PFSK-1 (cell line): ENCODE results near the gene ACACA.

Experiments
- FOXP2 ChIP-seq: optimal IDR thresholded peaks from 2 replicates; pipeline ENCODE3; 2011; ENCODE audit warnings: borderline replicate concordance, control low read depth, inconsistent platforms; ENCODE audit not compliant: insufficient read depth; ENCODE audit errors: extremely low read length, extremely low read depth
- POLR2AphosphoS5 ChIP-seq: IDR thresholded peaks from 2 replicates; pipeline ENCODE4 v1.6.1; 2012; ENCODE audit warnings: low read depth, mild to moderate bottlenecking, control low read depth, low read length, moderate library complexity
- SIN3A ChIP-seq: IDR thresholded peaks from 2 replicates; pipeline ENCODE4 v1.6.1; 2012; ENCODE audit warnings: mild to moderate bottlenecking, low read length, moderate library complexity, borderline replicate concordance; ENCODE audit not compliant: insufficient read depth
- TAF1 ChIP-seq: IDR thresholded peaks from 2 replicates; pipeline ENCODE4 v1.6.1; 2012; ENCODE audit warnings: low read length, control low read depth, borderline replicate concordance; ENCODE audit not compliant: insufficient read depth
- TF ChIP-seq, protein P1 (sequence below), 2 experiments: IDR thresholded peaks; 2 replicates each; pipeline versions ENCODE4 v1.6.1 to v1.8.0; 2011 to 2012; ENCODE audit warnings: low read depth in 2 of 2, low read length in 2 of 2, control low read depth in 1 of 2, inconsistent platforms in 1 of 2, mild to moderate bottlenecking in 1 of 2, moderate library complexity in 1 of 2; ENCODE audit not compliant: insufficient read depth in 1 of 2

ACACA gene

GRCh38 chr17:37082311-37082860 is 324.2 kb downstream of the ACACA start:
- TF ChIP-seq POLR2AphosphoS5 (no peak), FOXP2 (no peak), SIN3A (no peak), TAF1 (no peak)
- TF ChIP-seq, protein P1, sequence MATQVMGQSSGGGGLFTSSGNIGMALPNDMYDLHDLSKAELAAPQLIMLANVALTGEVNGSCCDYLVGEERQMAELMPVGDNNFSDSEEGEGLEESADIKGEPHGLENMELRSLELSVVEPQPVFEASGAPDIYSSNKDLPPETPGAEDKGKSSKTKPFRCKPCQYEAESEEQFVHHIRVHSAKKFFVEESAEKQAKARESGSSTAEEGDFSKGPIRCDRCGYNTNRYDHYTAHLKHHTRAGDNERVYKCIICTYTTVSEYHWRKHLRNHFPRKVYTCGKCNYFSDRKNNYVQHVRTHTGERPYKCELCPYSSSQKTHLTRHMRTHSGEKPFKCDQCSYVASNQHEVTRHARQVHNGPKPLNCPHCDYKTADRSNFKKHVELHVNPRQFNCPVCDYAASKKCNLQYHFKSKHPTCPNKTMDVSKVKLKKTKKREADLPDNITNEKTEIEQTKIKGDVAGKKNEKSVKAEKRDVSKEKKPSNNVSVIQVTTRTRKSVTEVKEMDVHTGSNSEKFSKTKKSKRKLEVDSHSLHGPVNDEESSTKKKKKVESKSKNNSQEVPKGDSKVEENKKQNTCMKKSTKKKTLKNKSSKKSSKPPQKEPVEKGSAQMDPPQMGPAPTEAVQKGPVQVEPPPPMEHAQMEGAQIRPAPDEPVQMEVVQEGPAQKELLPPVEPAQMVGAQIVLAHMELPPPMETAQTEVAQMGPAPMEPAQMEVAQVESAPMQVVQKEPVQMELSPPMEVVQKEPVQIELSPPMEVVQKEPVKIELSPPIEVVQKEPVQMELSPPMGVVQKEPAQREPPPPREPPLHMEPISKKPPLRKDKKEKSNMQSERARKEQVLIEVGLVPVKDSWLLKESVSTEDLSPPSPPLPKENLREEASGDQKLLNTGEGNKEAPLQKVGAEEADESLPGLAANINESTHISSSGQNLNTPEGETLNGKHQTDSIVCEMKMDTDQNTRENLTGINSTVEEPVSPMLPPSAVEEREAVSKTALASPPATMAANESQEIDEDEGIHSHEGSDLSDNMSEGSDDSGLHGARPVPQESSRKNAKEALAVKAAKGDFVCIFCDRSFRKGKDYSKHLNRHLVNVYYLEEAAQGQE (IDR thresholded peaks at IDR 0.05; ENCODE audit: insufficient read depth in 1 of 2, low read depth in 2 of 2, low read length in 2 of 2) = no peak

DNA sequence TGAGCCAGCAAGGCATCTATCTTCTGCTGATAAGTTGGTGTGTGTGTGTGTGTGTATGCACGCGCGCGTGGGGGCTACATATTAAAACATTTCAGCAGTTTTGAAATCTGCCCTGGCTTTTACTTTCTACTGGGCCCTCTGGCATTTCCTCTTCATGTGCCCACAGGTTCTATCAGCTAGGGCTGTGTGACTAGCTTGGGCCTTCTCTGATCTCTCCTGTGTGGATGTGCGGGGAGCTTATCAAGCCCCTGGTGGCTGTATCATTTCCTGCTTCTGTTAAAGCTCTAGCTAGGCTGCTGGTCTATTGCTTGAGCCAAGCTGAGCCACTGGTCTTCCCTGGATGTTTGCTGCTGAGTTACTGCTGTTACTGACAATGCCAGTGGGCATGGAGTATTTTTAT is 325.3 kb downstream of the ACACA start:
- no peak for TF ChIP-seq TAF1
- TF ChIP-seq, protein P1 (IDR thresholded peaks at IDR 0.05; ENCODE audit: insufficient read depth in 1 of 2, low read depth in 2 of 2, low read length in 2 of 2) = no peak
- TF ChIP-seq POLR2AphosphoS5 = no peak
- TF ChIP-seq SIN3A = no peak
- TF ChIP-seq FOXP2 = no peak

- TF ChIP-seq POLR2AphosphoS5 (no peak), FOXP2 (no peak), SIN3A (no peak), TAF1 (no peak)
- TF ChIP-seq, protein P1 (IDR thresholded peaks at IDR 0.05; ENCODE audit: insufficient read depth in 1 of 2, low read depth in 2 of 2, low read length in 2 of 2) = no peak
Measured at GRCh38 chr17:37079735-37080134, 326.9 kb downstream of the ACACA start.

DNA sequence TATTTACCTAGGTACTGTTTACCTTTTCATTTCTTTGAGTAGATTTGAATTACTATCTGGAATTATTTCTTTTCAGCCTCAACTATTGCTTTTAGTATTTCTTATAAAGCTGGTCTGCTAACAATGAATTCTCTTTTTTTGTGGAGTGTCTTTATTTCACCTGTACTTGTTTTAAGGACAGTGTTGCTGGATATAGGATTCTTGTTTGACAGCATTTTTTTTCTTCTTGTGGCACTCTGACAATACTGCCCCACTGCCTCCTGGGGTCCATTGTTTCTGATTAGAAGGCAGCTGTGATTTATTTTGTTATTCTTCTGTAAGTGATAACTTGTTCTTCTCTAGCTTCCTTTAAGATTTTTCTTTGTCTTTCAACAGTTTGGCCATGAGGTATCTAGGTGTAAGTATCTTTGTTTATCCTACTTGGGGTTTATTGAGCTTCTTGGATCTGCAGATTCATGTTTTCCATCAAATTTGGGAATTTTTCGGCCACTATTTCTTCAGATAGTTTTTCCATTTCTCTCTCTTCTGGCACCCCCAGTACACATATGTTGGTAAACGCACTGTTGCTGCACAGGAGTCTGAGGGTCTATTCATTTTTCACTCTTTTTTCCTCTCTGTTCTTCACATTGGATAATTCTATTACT is 327.4 kb downstream of the ACACA start:
- TF ChIP-seq FOXP2 = no peak

GRCh38 chr17:37069087-37069486 is 337.5 kb downstream of the ACACA start:
- TF ChIP-seq POLR2AphosphoS5 (no peak), FOXP2 (no peak), SIN3A (no peak), TAF1 (no peak)
- TF ChIP-seq, protein P1 (IDR thresholded peaks at IDR 0.05; ENCODE audit: insufficient read depth in 1 of 2, low read depth in 2 of 2, low read length in 2 of 2) = no peak
